NB4 (cell line): ENCODE results near the gene COPS3.

Experiments used
- DNase-seq: peaks from one replicate; pipeline ENCODE4 v3.0.0; 2010; ENCODE audit warnings: low read depth
- H3K4me3 ChIP-seq: one replicate; pipeline ENCODE4 v1.5.1; 2011; ENCODE audit warnings: mild to moderate bottlenecking, low read depth, low read length, moderate library complexity
- MYC ChIP-seq: IDR thresholded peaks from 2 replicates; pipeline ENCODE4 v1.6.1; 2011; ENCODE audit warnings: low read depth, low read length
- POLR2A ChIP-seq: IDR thresholded peaks from 2 replicates; pipeline ENCODE4 v1.6.1; 2011; ENCODE audit warnings: mild to moderate bottlenecking; ENCODE audit not compliant: insufficient read length; ENCODE audit errors: extremely low read depth
- TF ChIP-seq, protein P1 (sequence below): IDR thresholded peaks from 2 replicates; pipeline ENCODE4 v1.6.1; 2011; ENCODE audit warnings: low read depth, low read length
- TF ChIP-seq, protein P2 (sequence below): IDR thresholded peaks from one replicate; pipeline ENCODE4 v1.5.1; 2012; ENCODE audit warnings: low read depth, low read length

Gene COPS3

DNA sequence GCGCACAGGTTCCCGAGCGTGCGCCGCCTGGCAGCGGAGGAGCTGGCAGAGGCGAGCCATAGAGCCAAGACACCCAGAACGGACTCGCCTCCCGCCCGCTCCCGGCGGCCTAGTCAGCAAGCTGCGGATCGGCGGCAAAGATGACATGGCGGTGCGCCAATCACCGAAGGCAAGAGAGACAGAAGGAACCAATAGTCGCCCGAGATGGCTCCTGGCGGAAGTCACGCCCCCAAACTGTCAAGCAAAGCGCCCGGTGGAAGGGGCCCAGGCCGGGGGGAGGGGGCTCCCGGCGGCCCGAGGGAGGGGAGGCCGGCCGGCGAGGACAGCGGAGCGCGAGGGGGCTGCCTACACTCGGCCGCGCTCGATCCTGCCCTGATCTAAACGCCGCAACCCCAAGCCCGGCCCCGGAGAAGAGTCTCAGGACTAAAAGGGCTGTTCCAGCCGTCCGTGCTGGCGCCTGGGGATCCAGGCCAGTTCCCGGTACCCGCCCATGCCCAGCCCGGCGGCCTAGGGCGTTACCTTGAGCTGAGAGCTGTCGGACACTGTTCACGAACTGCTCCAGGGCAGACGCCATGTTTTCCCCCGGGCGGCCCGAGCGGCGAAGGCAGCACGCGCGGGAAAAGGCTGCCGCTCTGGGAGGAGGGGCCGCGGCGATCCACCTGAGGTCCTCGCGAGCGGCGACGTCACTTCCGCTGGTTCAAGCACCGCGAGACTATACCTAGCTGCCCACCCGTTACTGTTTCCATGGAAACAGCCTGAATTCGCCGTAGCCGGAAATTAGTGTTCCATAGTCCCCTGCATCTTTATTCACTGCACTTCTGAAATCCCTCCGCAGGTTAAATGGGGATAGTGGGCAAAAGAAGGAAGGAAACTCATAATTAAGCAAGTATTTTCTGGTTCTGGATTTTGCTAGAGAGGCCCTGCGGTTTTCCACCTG, at the start of gene COPS3:
Gene COPS3, minus strand, starts transcription at position 634 of the 937 bp plus-strand sequence. Its CDS starts 60 bp downstream, at position 574.
- peak; percentile 99 for DNase-seq
- TF ChIP-seq MYC = peak; percentile 90
- TF ChIP-seq, protein P1, sequence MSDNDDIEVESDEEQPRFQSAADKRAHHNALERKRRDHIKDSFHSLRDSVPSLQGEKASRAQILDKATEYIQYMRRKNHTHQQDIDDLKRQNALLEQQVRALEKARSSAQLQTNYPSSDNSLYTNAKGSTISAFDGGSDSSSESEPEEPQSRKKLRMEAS = peak; percentile 82
- TF ChIP-seq, protein P2, sequence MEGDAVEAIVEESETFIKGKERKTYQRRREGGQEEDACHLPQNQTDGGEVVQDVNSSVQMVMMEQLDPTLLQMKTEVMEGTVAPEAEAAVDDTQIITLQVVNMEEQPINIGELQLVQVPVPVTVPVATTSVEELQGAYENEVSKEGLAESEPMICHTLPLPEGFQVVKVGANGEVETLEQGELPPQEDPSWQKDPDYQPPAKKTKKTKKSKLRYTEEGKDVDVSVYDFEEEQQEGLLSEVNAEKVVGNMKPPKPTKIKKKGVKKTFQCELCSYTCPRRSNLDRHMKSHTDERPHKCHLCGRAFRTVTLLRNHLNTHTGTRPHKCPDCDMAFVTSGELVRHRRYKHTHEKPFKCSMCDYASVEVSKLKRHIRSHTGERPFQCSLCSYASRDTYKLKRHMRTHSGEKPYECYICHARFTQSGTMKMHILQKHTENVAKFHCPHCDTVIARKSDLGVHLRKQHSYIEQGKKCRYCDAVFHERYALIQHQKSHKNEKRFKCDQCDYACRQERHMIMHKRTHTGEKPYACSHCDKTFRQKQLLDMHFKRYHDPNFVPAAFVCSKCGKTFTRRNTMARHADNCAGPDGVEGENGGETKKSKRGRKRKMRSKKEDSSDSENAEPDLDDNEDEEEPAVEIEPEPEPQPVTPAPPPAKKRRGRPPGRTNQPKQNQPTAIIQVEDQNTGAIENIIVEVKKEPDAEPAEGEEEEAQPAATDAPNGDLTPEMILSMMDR = no peak
- TF ChIP-seq POLR2A = peak; percentile 70
- H3K4me3 ChIP-seq = peak within 1 kb of the TSS; percentile 83

DNA sequence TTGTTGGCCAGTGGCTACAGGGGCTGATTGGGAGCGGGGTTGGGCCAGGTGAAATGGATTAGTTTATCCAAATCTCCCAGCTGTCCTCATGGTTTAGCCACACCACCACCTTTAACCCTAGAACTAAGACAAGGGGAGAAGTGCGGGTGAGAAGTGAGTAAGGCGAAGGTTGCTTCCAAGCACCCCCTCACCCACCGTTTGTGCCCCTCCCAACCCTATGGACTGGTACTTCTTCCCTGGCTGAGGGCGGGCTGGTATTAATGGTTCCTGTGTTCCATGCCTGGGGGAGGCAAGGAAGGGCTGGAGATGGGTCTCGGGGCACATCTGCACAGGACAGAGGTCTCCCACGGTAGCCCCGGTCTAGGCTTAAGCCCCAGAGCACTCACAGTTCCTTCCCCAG, 47.2 kb upstream of the COPS3 start:
- DNase-seq = no peak
- H3K4me3 ChIP-seq = no peak overlapping the region
- TF ChIP-seq MYC = no peak
- TF ChIP-seq, protein P2 = no peak
- no peak for TF ChIP-seq POLR2A
- TF ChIP-seq, protein P1 = no peak

DNA sequence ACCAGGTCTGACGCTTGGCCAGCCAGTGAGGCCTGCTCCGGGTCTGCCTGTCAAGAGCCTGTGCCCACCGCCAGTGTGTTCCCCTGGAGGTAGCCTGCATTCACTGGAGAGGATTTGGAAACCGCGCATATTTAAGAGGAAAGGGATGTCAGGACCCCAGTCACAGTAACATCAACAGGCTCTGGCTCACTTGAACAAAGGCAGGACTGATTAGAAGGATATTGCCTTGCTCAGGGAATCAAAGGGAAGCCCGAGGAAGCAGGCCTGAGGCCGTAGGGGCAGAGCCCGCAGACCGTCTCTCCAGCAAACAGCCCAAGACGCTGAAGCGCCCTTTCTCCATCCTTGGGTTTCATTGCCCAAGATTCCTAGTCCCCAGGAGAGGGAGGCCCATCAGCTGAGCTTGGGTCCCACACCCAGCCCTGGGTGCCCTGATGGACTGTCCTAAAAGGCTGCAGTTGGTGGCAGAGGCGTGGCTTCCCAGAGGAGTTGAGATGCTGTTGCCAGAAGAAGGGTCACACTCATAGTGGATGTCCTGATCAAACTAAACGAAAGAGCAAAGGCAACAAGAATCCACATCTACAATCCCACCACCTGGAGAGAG, 45.3 kb upstream of the COPS3 start:
- DNase-seq = no peak
- TF ChIP-seq, protein P1 = no peak
- TF ChIP-seq MYC (no peak), POLR2A (no peak)
- TF ChIP-seq, protein P2 = no peak
- H3K4me3 ChIP-seq = no peak overlapping the region

DNA sequence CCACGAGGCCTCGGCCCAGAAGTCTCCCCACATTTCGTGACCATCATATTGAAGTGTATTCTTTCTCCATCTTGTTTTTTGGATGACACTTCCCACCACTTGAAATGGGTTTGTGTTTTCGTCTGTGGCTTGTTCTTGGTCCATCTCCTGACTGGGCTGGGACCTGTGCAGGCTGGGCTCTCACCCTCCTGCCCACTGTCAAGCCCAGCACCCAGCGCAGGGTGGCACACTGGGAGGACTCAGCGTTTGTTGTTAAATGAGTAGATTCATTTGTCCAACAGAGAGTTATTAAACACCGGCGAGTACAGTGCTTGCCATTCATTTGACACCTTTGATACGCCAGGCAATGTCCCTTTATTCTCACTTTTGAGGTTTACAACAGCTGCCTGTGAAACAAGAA, 44.8 kb upstream of the COPS3 start:
- H3K4me3 ChIP-seq = no peak overlapping the region
- no peak for TF ChIP-seq MYC
- TF ChIP-seq, protein P2 = no peak
- TF ChIP-seq, protein P1 = no peak
- no peak for TF ChIP-seq POLR2A
- no peak for DNase-seq

DNA sequence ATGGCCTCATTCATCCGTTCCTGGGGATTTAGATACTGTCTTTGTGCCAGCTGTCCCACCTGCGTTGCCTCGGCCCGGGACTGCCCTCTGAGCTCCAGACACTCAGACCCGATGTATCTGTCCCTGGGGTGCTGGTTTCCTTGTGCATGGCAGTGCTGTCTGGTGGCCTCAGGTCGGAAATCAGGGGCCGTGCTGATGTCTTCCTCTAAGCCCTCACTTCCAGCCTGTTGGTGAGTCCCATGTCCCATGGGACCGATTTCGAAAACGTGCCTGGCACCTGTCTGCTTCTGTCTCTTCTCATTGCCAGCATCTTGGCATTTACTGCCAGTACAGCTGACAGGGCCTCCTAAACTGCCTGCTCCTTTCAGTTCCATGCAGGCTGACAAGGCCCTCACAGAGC, 44.2 kb upstream of the COPS3 start:
- H3K4me3 ChIP-seq = no peak overlapping the region
- TF ChIP-seq, protein P2 = no peak
- no peak for TF ChIP-seq POLR2A
- no peak for TF ChIP-seq MYC
- TF ChIP-seq, protein P1 = no peak

More for the DNA sequence above, 44.2 kb upstream of the COPS3 start:
- no peak for DNase-seq
